GM12891 (cell line): ENCODE measurements around the gene TASP1.

ENCODE experiments used
- POLR2A ChIP-seq: IDR thresholded peaks from 2 replicates; pipeline ENCODE4 v1.6.1; 2011; ENCODE audit warnings: low read depth, low read length, control low read depth
- POLR2AphosphoS5 ChIP-seq: IDR thresholded peaks from 2 replicates; pipeline ENCODE4 v1.6.1; 2011; ENCODE audit warnings: low read depth, low read length, control low read depth
- POU2F2 ChIP-seq: IDR thresholded peaks from 2 replicates; pipeline ENCODE4 v1.6.1; 2011; ENCODE audit warnings: low read depth, mild to moderate bottlenecking, control low read depth, low read length, moderate library complexity

DNA sequence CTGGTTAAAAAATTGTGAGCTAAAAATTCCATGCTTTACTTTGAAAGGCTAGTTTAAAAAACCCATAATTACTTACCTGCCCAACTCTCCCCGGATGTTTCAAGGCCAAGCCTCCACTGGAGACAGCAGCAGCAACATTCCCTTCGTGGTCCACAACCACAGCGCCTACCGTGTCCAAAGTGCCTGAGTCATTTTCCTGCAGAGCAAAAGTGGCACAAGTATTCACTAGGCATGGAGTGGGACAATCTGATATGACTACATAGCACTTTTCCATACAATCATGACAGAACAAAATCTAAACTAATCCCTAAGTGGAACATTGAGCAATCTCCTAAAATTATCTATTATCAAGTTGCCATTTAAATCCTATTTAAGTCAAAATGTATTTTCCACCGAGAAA lies 104.8 kb downstream of the TASP1 start:
- TF ChIP-seq POLR2A (no peak), POU2F2 (no peak), POLR2AphosphoS5 (no peak)
